Astrocyte (in vitro differentiated cells and primary cell): Measurements from ENCODE around the gene ZNF343.

ENCODE experiments used
- CTCF ChIP-seq: IDR thresholded peaks from 2 replicates; pipeline ENCODE4 v1.5.1; 2011; ENCODE audit warnings: low read depth, mild to moderate bottlenecking, inconsistent platforms, low read length, moderate library complexity; ENCODE audit not compliant: insufficient read depth
- EZH2 ChIP-seq: IDR thresholded peaks from 2 replicates; pipeline ENCODE4 v1.6.1; 2012; ENCODE audit warnings: mild to moderate bottlenecking, low read length, inconsistent platforms; ENCODE audit not compliant: insufficient read depth

- no peak for TF ChIP-seq CTCF
- no peak for TF ChIP-seq EZH2
Observed at GRCh38 chr20:2462484-2462883, 46.2 kb downstream of the ZNF343 start.
